GM21723 (cell line): ENCODE measurements around the gene MRPL36.
"Not testable (repeated sequence)": the region's sequence is repeated elsewhere in the genome, so short reads cannot be mapped to it uniquely, and the experiment has no call there.

Experiments
- ATAC-seq: cut with Tn5 transposase; IDR thresholded peaks from one replicate; pipeline ENCODE4 v1.9.1; 2021; ENCODE audit warnings: mild to moderate bottlenecking, moderate library complexity; ENCODE audit not compliant: unreplicated experiment

MRPL36 gene

GRCh38 chr5:1799602-1800471 lies at the start of gene MRPL36:
Gene MRPL36, minus strand, starts transcription at chr5:1799837. Its CDS starts 902 bp downstream, at chr5:1798935.
- ATAC-seq: peak; percentile 56

- no peak for ATAC-seq
These were observed 48.0 kb upstream of the MRPL36 start for GRCh38 chr5:1847611-1848010.

- ATAC-seq: no peak
These were observed 47.4 kb upstream of the MRPL36 start for GRCh38 chr5:1847056-1847455.

GRCh38 chr5:1846583-1846982 lies 46.9 kb upstream of the MRPL36 start:
- ATAC-seq: no peak

- ATAC-seq: no peak
These were observed 46.1 kb upstream of the MRPL36 start for GRCh38 chr5:1845696-1846095.

GRCh38 chr5:1844708-1845436 lies 45.2 kb upstream of the MRPL36 start:
- no peak for ATAC-seq

- not testable (repeated sequence) for ATAC-seq
These were observed 44.1 kb upstream of the MRPL36 start for GRCh38 chr5:1843761-1844160.

- ATAC-seq: no peak
These were observed 42.6 kb upstream of the MRPL36 start for GRCh38 chr5:1842004-1842819.

- ATAC-seq: no peak
These were observed 41.3 kb upstream of the MRPL36 start for GRCh38 chr5:1840741-1841521.

- no peak for ATAC-seq
These were observed 40.5 kb upstream of the MRPL36 start for GRCh38 chr5:1840071-1840547.

GRCh38 chr5:1838013-1838412 lies 38.4 kb upstream of the MRPL36 start:
- no peak for ATAC-seq

- no peak for ATAC-seq
These were observed 37.5 kb upstream of the MRPL36 start for GRCh38 chr5:1836891-1837880.

- ATAC-seq: no peak
These were observed 36.7 kb upstream of the MRPL36 start for GRCh38 chr5:1836176-1836890.

- ATAC-seq: no peak
These were observed 35.8 kb upstream of the MRPL36 start for GRCh38 chr5:1835431-1835830.

GRCh38 chr5:1834721-1835429 lies 35.2 kb upstream of the MRPL36 start:
- no peak for ATAC-seq

GRCh38 chr5:1834022-1834551 lies 34.5 kb upstream of the MRPL36 start:
- ATAC-seq: no peak

GRCh38 chr5:1833264-1834021 lies 33.8 kb upstream of the MRPL36 start:
- ATAC-seq: no peak
